Tibial nerve (tissue), 4 donors: Measurements from ENCODE around the gene RAP2C.

Source experiments
- CTCF ChIP-seq, 5 experiments: fragments of 200-600 bp in 3 of 5; fragments of 450-650 bp in 2 of 5; sonication (generic) in 3 of 5; IDR thresholded peaks; one replicate each; pipeline ENCODE4 v1.5.1; 2016 to 2019; ENCODE audit warnings: antibody characterized with exemption in 5 of 5, mild to moderate bottlenecking in 3 of 5, moderate library complexity in 2 of 5
- EP300 ChIP-seq, 2 donors: sonication (generic); formaldehyde crosslinking; IDR thresholded peaks; one replicate each; pipeline ENCODE4 v1.6.1; 2017; ENCODE audit warnings: antibody characterized with exemption in 2 of 2, mild to moderate bottlenecking in 1 of 2
- POLR2A ChIP-seq, 2 donors: fragments of 450-650 bp; IDR thresholded peaks; one replicate each; pipeline ENCODE4 v1.6.1; 2017; ENCODE audit warnings: antibody characterized with exemption in 2 of 2, mild to moderate bottlenecking in 2 of 2, moderate library complexity in 2 of 2

DNA sequence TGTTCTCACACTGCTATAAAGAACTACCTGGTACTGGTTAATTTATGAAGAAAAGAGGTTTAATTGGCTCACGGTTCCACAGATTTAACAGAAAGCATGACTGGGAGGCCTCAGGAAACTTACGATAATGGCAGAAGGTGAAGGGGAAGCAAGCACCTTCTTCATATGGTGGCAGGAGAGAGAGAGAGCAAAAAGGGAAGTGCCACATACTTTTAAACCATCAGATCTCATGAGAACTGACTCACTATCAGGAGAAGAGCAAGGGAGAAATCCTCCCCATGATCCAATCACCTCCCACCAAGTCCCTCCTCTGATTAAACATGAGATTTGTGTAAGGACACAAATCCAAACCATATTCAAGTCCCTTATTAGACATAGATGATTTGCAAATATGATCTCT, 12.3 kb upstream of the RAP2C start:
- no peak for TF ChIP-seq POLR2A (IDR thresholded peaks at IDR 0.05)
- no peak for TF ChIP-seq CTCF (IDR thresholded peaks at IDR 0.05)
- no peak for TF ChIP-seq EP300 (IDR thresholded peaks at IDR 0.05)
